Measurements from ENCODE around the gene SUZ12. TPM values are rescaled to one million over a fixed set of nuclear protein-coding genes. Genes with fewer than 3 reads are reported as not detected.
A peak's percentile ranks its signal among the peaks of the same experiment; 100 is the strongest.
"Not testable (repeated sequence)": the region's sequence is repeated elsewhere in the genome, so short reads cannot be mapped to it uniquely, and the experiment has no call there.

SUZ12 gene
- total RNA-seq, 1 experiment from 2014 or later, result 38.5 TPM

GRCh38 chr17:31951953-31952352 lies 15.1 kb downstream of the SUZ12 start:
- H2AFZ ChIP-seq (ENCODE audit: low read length); H3K23me2 ChIP-seq (ENCODE audit: insufficient read length, low read depth, low read length, poor library complexity, severe bottlenecking); H3K23ac ChIP-seq (ENCODE audit: insufficient read length, low read depth, low read length); H3K9ac ChIP-seq (ENCODE audit: extremely low read depth, insufficient read length, low read length); H3K14ac ChIP-seq (ENCODE audit: insufficient read depth, low read length); H3K4me1 ChIP-seq (ENCODE audit: insufficient read depth, low read length); DNase-seq; H3K79me1 ChIP-seq (ENCODE audit: insufficient read depth, low read depth, low read length, poor library complexity, severe bottlenecking); H3K4me2 ChIP-seq (ENCODE audit: insufficient read depth, insufficient read length, low read length); H3K27ac ChIP-seq (ENCODE audit: insufficient read length, low read depth, low read length); H2BK20ac ChIP-seq (ENCODE audit: low read depth, low read length, poor library complexity, severe bottlenecking); H3K27me3 ChIP-seq (ENCODE audit: insufficient read depth, low read length); H3K4ac ChIP-seq (ENCODE audit: low read depth, low read length); H3K9me3 Mint-ChIP-seq; H3K27ac Mint-ChIP-seq; H4K8ac ChIP-seq (replicated peaks; ENCODE audit: insufficient read length, low read depth, low read length); H4K91ac ChIP-seq (ENCODE audit: insufficient read length, low read depth, low read length); H2BK5ac ChIP-seq (ENCODE audit: insufficient read length, low read length); H3K9me3 ChIP-seq (ENCODE audit: control insufficient read depth, low read depth, low read length); H4K20me1 ChIP-seq (ENCODE audit: control insufficient read depth, insufficient read depth, insufficient read length); H3K27me3 Mint-ChIP-seq (ENCODE audit: low read depth); H2BK12ac ChIP-seq (ENCODE audit: insufficient read length, low read depth, low read length); H3K79me2 ChIP-seq (ENCODE audit: insufficient read depth, low read length); H3K56ac ChIP-seq (ENCODE audit: insufficient read length, low read depth, low read length); H4K5ac ChIP-seq (ENCODE audit: insufficient read length, low read depth, low read length); H2AK5ac ChIP-seq (ENCODE audit: insufficient read length, low read length); H2BK15ac ChIP-seq (ENCODE audit: low read depth, low read length); H2BK120ac ChIP-seq (ENCODE audit: low read depth, low read length, poor library complexity, severe bottlenecking); H3K4me3 Mint-ChIP-seq; H3K18ac ChIP-seq (ENCODE audit: insufficient read length, low read depth, low read length); H3T11ph ChIP-seq (ENCODE audit: low read length); H3K4me1 Mint-ChIP-seq: not testable (repeated sequence)
- WGBS (ENCODE audit: extremely low coverage, insufficient read length, low lambda C conversion rate), result no CpG with 5 or more reads among the region's 3 CpGs
- peaks cover 15 to 81% (median 64%) of the 10 kb centered on the region in 3 experiments for H3K36me3 Mint-ChIP-seq (ENCODE audit: insufficient read depth in 1 of 3, low read depth in 3 of 3)

GRCh38 chr17:31964131-31964530 lies 27.3 kb downstream of the SUZ12 start:
- not testable (repeated sequence) for H3K4me1 ChIP-seq (ENCODE audit: insufficient read depth, low read length); H4K8ac ChIP-seq (replicated peaks; ENCODE audit: insufficient read length, low read depth, low read length); H4K5ac ChIP-seq (ENCODE audit: insufficient read length, low read depth, low read length); H3K23ac ChIP-seq (ENCODE audit: insufficient read length, low read depth, low read length); H3K4me1 Mint-ChIP-seq; DNase-seq; H3K9me3 ChIP-seq (ENCODE audit: control insufficient read depth, low read depth, low read length); H2BK120ac ChIP-seq (ENCODE audit: low read depth, low read length, poor library complexity, severe bottlenecking); H3K23me2 ChIP-seq (ENCODE audit: insufficient read length, low read depth, low read length, poor library complexity, severe bottlenecking); H3K79me1 ChIP-seq (ENCODE audit: insufficient read depth, low read depth, low read length, poor library complexity, severe bottlenecking); H3K27ac ChIP-seq (ENCODE audit: insufficient read length, low read depth, low read length); H2BK15ac ChIP-seq (ENCODE audit: low read depth, low read length); H3K14ac ChIP-seq (ENCODE audit: insufficient read depth, low read length); H3K4me2 ChIP-seq (ENCODE audit: insufficient read depth, insufficient read length, low read length); H3K27me3 Mint-ChIP-seq (ENCODE audit: low read depth); H3K18ac ChIP-seq (ENCODE audit: insufficient read length, low read depth, low read length); H3K56ac ChIP-seq (ENCODE audit: insufficient read length, low read depth, low read length); H3K9ac ChIP-seq (ENCODE audit: extremely low read depth, insufficient read length, low read length); H3T11ph ChIP-seq (ENCODE audit: low read length); H2AK5ac ChIP-seq (ENCODE audit: insufficient read length, low read length); H3K9me3 Mint-ChIP-seq; H2BK20ac ChIP-seq (ENCODE audit: low read depth, low read length, poor library complexity, severe bottlenecking); H4K20me1 ChIP-seq (ENCODE audit: control insufficient read depth, insufficient read depth, insufficient read length); H4K91ac ChIP-seq (ENCODE audit: insufficient read length, low read depth, low read length); H3K4ac ChIP-seq (ENCODE audit: low read depth, low read length); H3K4me3 Mint-ChIP-seq; H2BK12ac ChIP-seq (ENCODE audit: insufficient read length, low read depth, low read length); H2BK5ac ChIP-seq (ENCODE audit: insufficient read length, low read length); H2AFZ ChIP-seq (ENCODE audit: low read length); H3K79me2 ChIP-seq (ENCODE audit: insufficient read depth, low read length); H3K27me3 ChIP-seq (ENCODE audit: insufficient read depth, low read length)
- no CpG with 5 or more reads among the region's 8 CpGs for WGBS (ENCODE audit: extremely low coverage, insufficient read length, low lambda C conversion rate)
- H3K36me3 Mint-ChIP-seq (ENCODE audit: insufficient read depth in 1 of 3, low read depth in 3 of 3), result peaks cover 23 to 83% (median 63%) of the 10 kb centered on the region in 3 experiments; a peak in 6 of 7 replicates
- H3K27ac Mint-ChIP-seq, result 0 out of 7 replicates have a peak overlapping the region, but pooled peaks of 1 of the 3 experiments have one; percentile 6
